Skeletal muscle satellite cell (primary cell): Measurements from ENCODE around the gene CCDC136.

Experiments
- H3K27me3 ChIP-seq: 2 replicates; pipeline ENCODE4 v1.7.0; 2013; ENCODE audit warnings: low read length; ENCODE audit not compliant: control insufficient read depth, insufficient read depth
- H3K36me3 ChIP-seq: 2 replicates; pipeline ENCODE4 v1.7.0; 2013; ENCODE audit warnings: mild to moderate bottlenecking, control low read depth, low read length; ENCODE audit not compliant: insufficient read depth
- H3K4me1 ChIP-seq: 2 replicates; pipeline ENCODE4 v1.7.0; 2013; ENCODE audit warnings: low read length; ENCODE audit not compliant: control insufficient read depth, insufficient read depth
- H3K4me2 ChIP-seq: 2 replicates; pipeline ENCODE4 v1.7.0; 2013; ENCODE audit warnings: mild to moderate bottlenecking, low read length
- H3K4me3 ChIP-seq: 2 replicates; pipeline ENCODE4 v1.7.0; 2013; ENCODE audit warnings: low read length
- H3K9ac ChIP-seq: 2 replicates; pipeline ENCODE4 v1.7.0; 2013; ENCODE audit warnings: mild to moderate bottlenecking, low read depth, low read length, moderate library complexity
- H3K9me3 ChIP-seq: replicated peaks from 2 replicates; pipeline ENCODE4 v1.7.0; 2013; ENCODE audit warnings: mild to moderate bottlenecking, control low read depth, low read length

CCDC136 gene

GRCh38 chr7:128843938-128844621 is 52.3 kb downstream of the CCDC136 start:
- H3K9me3 ChIP-seq = no peaks in the 10 kb centered on the region
- no peak overlapping the region for H3K4me2 ChIP-seq
- H3K4me3 ChIP-seq = no peak overlapping the region
- no peaks in the 10 kb centered on the region for H3K27me3 ChIP-seq
- peaks cover 95% of the 10 kb centered on the region for H3K36me3 ChIP-seq
- peaks cover 14% of the 10 kb centered on the region for H3K4me1 ChIP-seq
- no peak overlapping the region for H3K9ac ChIP-seq

- Histone ChIP-seq H3K27me3 (no peaks in the 10 kb centered on the region), H3K4me2 (no peak overlapping the region), H3K4me1 (peaks cover 14% of the 10 kb centered on the region), H3K36me3 (peaks cover 95% of the 10 kb centered on the region), H3K9ac (no peak overlapping the region), H3K9me3 (no peaks in the 10 kb centered on the region), H3K4me3 (no peak overlapping the region)
Observed at GRCh38 chr7:128844777-128845311, 53.1 kb downstream of the CCDC136 start.

GRCh38 chr7:128845475-128845874 is 53.7 kb downstream of the CCDC136 start:
- no peak overlapping the region for H3K4me2 ChIP-seq
- H3K27me3 ChIP-seq = no peaks in the 10 kb centered on the region
- peaks cover 14% of the 10 kb centered on the region for H3K4me1 ChIP-seq
- no peak overlapping the region for H3K4me3 ChIP-seq
- H3K9ac ChIP-seq = no peak overlapping the region
- peaks cover 95% of the 10 kb centered on the region for H3K36me3 ChIP-seq
- H3K9me3 ChIP-seq = no peaks in the 10 kb centered on the region

- Histone ChIP-seq H3K27me3 (no peaks in the 10 kb centered on the region), H3K4me1 (peaks cover 9% of the 10 kb centered on the region), H3K9me3 (no peaks in the 10 kb centered on the region), H3K9ac (no peak overlapping the region), H3K36me3 (peaks cover 95% of the 10 kb centered on the region), H3K4me2 (no peak overlapping the region), H3K4me3 (no peak overlapping the region)
Observed at GRCh38 chr7:128845987-128846386, 54.2 kb downstream of the CCDC136 start.

GRCh38 chr7:128846781-128847444 is 55.1 kb downstream of the CCDC136 start:
- Histone ChIP-seq H3K4me2 (no peak overlapping the region), H3K9ac (no peak overlapping the region), H3K27me3 (no peaks in the 10 kb centered on the region), H3K36me3 (peaks cover 92% of the 10 kb centered on the region), H3K4me3 (no peak overlapping the region), H3K9me3 (no peaks in the 10 kb centered on the region), H3K4me1 (peaks cover under 1% of the 10 kb centered on the region)

GRCh38 chr7:128847721-128848211 is 56.0 kb downstream of the CCDC136 start:
- no peak overlapping the region for H3K4me2 ChIP-seq
- H3K27me3 ChIP-seq = no peaks in the 10 kb centered on the region
- no peak overlapping the region for H3K9ac ChIP-seq
- H3K36me3 ChIP-seq = peaks cover 93% of the 10 kb centered on the region
- no peaks in the 10 kb centered on the region for H3K9me3 ChIP-seq
- H3K4me3 ChIP-seq = no peak overlapping the region
- no peaks in the 10 kb centered on the region for H3K4me1 ChIP-seq

GRCh38 chr7:128848289-128849155 is 56.8 kb downstream of the CCDC136 start:
- Histone ChIP-seq H3K9me3 (no peaks in the 10 kb centered on the region), H3K9ac (no peak overlapping the region), H3K36me3 (peaks cover 93% of the 10 kb centered on the region), H3K4me2 (no peak overlapping the region), H3K4me3 (no peak overlapping the region), H3K27me3 (no peaks in the 10 kb centered on the region), H3K4me1 (no peaks in the 10 kb centered on the region)

GRCh38 chr7:128849156-128849515 is 57.4 kb downstream of the CCDC136 start:
- Histone ChIP-seq H3K9ac (no peak overlapping the region), H3K36me3 (peaks cover 93% of the 10 kb centered on the region), H3K4me1 (no peaks in the 10 kb centered on the region), H3K27me3 (no peaks in the 10 kb centered on the region), H3K4me3 (no peak overlapping the region), H3K9me3 (no peaks in the 10 kb centered on the region), H3K4me2 (no peak overlapping the region)

GRCh38 chr7:128849804-128850490 is 58.2 kb downstream of the CCDC136 start:
- H3K27me3 ChIP-seq = no peaks in the 10 kb centered on the region
- H3K4me1 ChIP-seq = no peaks in the 10 kb centered on the region
- peaks cover 93% of the 10 kb centered on the region for H3K36me3 ChIP-seq
- H3K9me3 ChIP-seq = no peaks in the 10 kb centered on the region
- no peak overlapping the region for H3K9ac ChIP-seq
- H3K4me3 ChIP-seq = no peak overlapping the region
- no peak overlapping the region for H3K4me2 ChIP-seq

- H3K36me3 ChIP-seq = peaks cover 90% of the 10 kb centered on the region
- no peaks in the 10 kb centered on the region for H3K27me3 ChIP-seq
- no peaks in the 10 kb centered on the region for H3K9me3 ChIP-seq
- no peaks in the 10 kb centered on the region for H3K4me1 ChIP-seq
- no peak overlapping the region for H3K4me2 ChIP-seq
- H3K9ac ChIP-seq = no peak overlapping the region
- H3K4me3 ChIP-seq = no peak overlapping the region
Observed at GRCh38 chr7:128852537-128853254, 60.9 kb downstream of the CCDC136 start.
